NOMO-1 treated with dmso at 0.1 percent for 144 hours (cell line): ENCODE measurements around the gene PHACTR1.
"Not testable (repeated sequence)": the region's sequence is repeated elsewhere in the genome, so short reads cannot be mapped to it uniquely, and the experiment has no call there.

Experiments
- DNase-seq: peaks from one replicate; lab custom pipeline; 2025; ENCODE audit not compliant: unreplicated experiment; lab: John Stamatoyannopoulos, UW

PHACTR1 gene

GRCh38 chr6:12748815-12749521, 32.4 kb downstream of the PHACTR1 start:
- DNase-seq: no peak

- DNase-seq: no peak
These were observed 33.2 kb downstream of the PHACTR1 start for GRCh38 chr6:12749531-12750379.

GRCh38 chr6:12750416-12750815, 33.8 kb downstream of the PHACTR1 start:
- DNase-seq: no peak

- DNase-seq: no peak
These were observed 35.2 kb downstream of the PHACTR1 start for GRCh38 chr6:12751694-12752325.

GRCh38 chr6:12753036-12753435, 36.5 kb downstream of the PHACTR1 start:
- no peak for DNase-seq

- DNase-seq: no peak
These were observed 43.7 kb downstream of the PHACTR1 start for GRCh38 chr6:12760226-12760625.

- no peak for DNase-seq
These were observed 44.3 kb downstream of the PHACTR1 start for GRCh38 chr6:12760911-12761310.

- no peak for DNase-seq
These were observed 45.0 kb downstream of the PHACTR1 start for GRCh38 chr6:12761376-12762115.

GRCh38 chr6:12762731-12763434, 46.3 kb downstream of the PHACTR1 start:
- not testable (repeated sequence) for DNase-seq

- DNase-seq: no peak
These were observed 49.8 kb downstream of the PHACTR1 start for GRCh38 chr6:12766365-12766764.

- no peak for DNase-seq
These were observed 50.4 kb downstream of the PHACTR1 start for GRCh38 chr6:12767016-12767415.

GRCh38 chr6:12769556-12770256, 53.1 kb downstream of the PHACTR1 start:
- no peak for DNase-seq

- no peak for DNase-seq
These were observed 55.8 kb downstream of the PHACTR1 start for GRCh38 chr6:12772416-12772815.

- no peak for DNase-seq
These were observed 59.7 kb downstream of the PHACTR1 start for GRCh38 chr6:12776291-12776690.

- DNase-seq: no peak
These were observed 63.2 kb downstream of the PHACTR1 start for GRCh38 chr6:12779772-12780171.

GRCh38 chr6:12782136-12782535, 65.6 kb downstream of the PHACTR1 start:
- DNase-seq: no peak

- DNase-seq: no peak
These were observed 68.7 kb downstream of the PHACTR1 start for GRCh38 chr6:12785301-12785700.

GRCh38 chr6:12785921-12786320, 69.4 kb downstream of the PHACTR1 start:
- no peak for DNase-seq

- DNase-seq: no peak
These were observed 74.8 kb downstream of the PHACTR1 start for GRCh38 chr6:12791371-12791770.

GRCh38 chr6:12798326-12798725, 81.8 kb downstream of the PHACTR1 start:
- DNase-seq: no peak
